GM12873 (cell line): ENCODE results near the gene HOXC11.

Source experiments
- TF ChIP-seq, protein P1 (sequence below): IDR thresholded peaks from 2 replicates; pipeline ENCODE4 v1.5.1; 2012; ENCODE audit warnings: low read depth, mild to moderate bottlenecking, moderate library complexity, low read length, control low read depth; ENCODE audit not compliant: insufficient read depth; ENCODE audit errors: missing control alignments

The HOXC11 gene

DNA sequence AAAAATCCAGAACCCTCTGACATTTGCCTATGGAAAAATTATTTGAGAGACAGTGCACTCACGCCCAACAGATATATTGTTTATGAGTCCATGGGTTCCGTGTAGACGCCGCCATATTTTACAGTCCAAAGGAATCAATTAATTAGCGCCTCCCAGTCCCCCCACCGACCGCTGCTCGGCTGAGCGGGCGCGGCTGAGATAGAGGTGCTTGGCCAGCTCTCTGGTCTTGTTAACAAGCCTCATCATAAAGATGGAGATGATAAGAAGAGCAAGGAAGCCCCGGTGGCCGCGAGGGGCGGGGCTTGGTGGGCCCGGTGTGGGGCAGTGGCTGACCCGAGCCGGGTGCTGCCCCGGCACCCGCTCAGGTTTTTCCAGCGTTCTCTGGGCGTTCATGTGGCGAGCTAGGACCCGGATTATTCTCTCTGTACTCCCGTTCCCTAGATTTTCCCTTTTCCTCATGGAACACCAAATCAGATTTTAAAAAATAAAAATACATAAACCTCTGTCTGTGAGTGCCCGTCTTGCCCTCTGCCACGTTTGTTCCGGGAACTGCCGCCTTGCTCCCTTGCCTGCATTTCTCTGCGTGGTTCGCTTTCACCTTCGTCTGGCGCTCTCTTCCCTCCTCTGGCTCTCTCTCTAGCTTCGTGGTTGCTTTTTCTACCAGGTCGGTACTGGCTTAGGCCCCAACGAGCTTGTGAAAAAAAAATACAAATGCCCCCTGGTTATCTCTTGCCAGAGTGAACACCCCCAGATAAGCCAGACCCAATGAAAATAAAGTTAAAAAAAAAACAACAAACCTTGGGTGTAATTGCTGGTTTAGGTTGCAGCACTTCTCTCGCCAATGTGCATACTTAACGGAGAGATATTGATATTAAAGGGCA is 9.3 kb upstream of the HOXC11 start:
- TF ChIP-seq, protein P1, sequence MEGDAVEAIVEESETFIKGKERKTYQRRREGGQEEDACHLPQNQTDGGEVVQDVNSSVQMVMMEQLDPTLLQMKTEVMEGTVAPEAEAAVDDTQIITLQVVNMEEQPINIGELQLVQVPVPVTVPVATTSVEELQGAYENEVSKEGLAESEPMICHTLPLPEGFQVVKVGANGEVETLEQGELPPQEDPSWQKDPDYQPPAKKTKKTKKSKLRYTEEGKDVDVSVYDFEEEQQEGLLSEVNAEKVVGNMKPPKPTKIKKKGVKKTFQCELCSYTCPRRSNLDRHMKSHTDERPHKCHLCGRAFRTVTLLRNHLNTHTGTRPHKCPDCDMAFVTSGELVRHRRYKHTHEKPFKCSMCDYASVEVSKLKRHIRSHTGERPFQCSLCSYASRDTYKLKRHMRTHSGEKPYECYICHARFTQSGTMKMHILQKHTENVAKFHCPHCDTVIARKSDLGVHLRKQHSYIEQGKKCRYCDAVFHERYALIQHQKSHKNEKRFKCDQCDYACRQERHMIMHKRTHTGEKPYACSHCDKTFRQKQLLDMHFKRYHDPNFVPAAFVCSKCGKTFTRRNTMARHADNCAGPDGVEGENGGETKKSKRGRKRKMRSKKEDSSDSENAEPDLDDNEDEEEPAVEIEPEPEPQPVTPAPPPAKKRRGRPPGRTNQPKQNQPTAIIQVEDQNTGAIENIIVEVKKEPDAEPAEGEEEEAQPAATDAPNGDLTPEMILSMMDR, result no peak

DNA sequence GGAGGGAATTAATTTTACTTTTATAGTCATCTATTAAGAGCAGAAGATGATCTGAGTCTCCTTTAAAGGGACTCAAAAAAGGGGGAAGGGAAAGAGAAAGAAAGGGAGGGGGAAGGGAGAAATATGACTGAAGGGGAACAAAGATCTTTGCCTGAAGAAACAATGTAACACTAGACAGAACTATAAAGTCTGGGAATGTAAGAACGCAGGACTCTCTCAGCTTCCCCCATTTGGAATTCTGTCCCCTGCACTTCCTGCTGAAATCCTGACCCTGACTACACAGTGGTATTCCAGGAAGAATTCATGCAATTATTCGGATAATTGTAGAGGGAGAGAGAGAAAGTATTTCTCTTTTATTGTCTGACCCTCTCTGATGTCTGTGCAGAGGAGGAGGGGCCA is 8.6 kb upstream of the HOXC11 start:
- TF ChIP-seq, protein P1, result no peak

DNA sequence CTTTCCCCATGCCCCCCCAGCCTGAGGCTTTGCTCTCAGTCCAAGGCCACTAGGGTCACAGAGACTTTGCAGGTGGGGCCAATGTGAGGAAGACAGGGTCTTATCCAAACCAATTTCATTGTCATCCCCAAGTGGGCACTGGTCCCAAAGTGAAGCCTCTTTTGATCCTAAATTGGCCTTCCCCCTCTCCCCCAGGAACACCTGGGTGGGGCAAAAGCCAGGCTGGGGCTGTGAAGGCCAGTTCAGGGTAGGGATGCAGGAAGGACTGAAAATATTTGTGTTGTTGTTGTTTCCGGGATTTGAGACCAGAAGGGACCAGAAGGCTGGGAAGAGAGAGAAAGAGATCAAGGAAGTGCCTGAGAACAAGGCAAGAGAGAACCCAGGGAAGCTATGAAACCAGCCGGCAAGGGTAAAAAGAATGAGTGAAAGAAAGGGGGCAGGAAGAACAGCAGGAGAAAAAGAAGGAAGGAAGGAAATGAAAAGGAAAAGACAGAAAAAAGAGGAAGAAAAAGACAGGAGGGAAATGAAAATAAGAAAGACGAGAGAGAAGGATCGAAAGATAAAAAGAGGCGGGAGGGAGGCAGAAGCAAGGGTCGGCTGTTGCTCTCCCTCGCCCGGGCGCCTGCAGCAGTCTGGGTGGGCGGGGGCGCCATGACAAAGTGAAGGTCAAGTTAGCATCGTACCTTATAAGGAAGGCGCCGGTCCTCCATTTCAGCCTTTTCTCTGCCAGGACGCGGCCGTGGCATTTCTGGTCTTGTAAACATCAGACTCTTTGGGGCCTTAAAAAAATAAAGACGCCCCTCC is 7.4 kb upstream of the HOXC11 start:
- TF ChIP-seq, protein P1, result no peak

DNA sequence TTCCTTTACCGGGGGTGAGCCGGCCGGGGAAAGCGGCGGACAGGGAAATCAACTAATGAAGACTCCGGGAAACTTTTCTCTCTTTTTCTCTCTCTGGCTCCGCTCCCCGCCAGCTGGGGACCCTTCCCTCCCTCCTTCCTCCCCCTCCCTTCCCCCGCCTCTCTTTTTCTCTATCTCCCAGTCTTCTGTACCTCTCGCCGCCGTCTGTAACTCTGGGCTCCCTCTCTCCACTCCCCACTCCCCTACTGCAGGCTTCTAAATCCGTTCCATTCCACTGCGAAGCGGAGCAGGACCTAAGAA is 6.9 kb upstream of the HOXC11 start:
- TF ChIP-seq, protein P1, result no peak

DNA sequence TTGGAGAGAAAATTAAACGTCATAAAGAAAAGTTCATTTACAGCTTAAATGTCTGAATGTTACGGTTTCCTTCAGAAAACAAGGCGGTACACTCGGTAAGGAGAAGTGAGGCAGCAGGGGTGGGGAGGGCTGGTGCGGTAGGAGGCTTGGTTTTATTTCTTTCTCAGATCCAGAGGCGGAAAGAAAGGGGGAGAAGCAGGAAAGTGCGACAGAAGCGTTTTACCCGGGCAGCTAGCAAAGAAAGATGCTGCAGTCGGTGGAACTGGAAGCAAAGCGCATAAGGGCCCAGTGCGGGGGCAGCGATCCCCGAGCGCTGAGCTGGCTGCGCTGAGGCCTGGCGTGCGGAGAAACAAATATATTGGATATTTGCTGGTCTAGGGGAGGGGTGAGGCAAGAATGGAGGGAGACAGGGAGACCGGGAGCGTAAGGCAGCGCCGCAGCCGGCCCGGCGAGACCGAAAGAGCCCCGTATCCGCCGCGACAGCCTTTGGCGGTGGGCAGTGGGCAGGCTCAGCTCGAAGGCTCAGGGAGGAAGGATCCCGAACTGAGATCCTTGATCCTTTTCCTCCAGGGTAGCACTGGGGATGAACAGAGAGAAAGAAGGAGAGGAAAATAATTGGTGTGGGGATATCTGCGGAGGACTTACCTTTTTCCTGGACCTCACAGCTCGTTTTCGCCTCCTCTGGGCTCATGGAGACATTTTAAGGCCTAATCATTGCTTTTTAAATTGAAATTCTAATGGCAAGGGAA is 6.4 kb upstream of the HOXC11 start:
- TF ChIP-seq, protein P1, result no peak

DNA sequence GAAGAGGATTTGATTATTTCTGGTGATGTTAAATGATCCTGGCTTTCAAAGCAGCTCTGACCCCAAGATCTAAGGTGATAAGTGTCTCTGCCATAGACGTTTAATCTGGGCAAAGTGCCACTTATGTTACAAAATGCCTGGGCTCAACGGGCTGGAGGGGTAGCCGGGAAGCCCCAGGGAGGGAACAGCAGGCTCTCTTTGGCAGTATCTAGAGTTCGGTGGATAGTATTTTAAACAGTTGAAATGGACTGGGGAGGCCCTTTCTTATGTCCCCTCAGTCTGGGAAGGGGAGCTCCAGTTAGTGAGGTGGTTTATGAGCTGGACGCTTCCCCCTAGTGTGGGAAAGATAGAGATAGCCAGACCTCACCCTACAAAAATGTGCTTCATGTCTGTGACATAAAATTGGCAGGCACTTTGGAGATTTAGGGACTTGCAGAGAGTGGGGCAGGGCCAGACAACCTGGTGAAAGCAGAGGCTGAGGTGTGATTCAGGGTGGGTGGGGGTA is 5.5 kb upstream of the HOXC11 start:
- TF ChIP-seq, protein P1, result no peak
